ENCODE data around the gene EGFL8.
A peak's percentile ranks its signal among the peaks of the same experiment; 100 is the strongest.

The EGFL8 gene

GRCh38 chr6:32120573-32121059, 43.8 kb upstream of the EGFL8 start:
- H3F3A ChIP-seq (ENCODE audit: low read depth): no peaks in the 10 kb centered on the region
- TF ChIP-seq, protein P1, sequence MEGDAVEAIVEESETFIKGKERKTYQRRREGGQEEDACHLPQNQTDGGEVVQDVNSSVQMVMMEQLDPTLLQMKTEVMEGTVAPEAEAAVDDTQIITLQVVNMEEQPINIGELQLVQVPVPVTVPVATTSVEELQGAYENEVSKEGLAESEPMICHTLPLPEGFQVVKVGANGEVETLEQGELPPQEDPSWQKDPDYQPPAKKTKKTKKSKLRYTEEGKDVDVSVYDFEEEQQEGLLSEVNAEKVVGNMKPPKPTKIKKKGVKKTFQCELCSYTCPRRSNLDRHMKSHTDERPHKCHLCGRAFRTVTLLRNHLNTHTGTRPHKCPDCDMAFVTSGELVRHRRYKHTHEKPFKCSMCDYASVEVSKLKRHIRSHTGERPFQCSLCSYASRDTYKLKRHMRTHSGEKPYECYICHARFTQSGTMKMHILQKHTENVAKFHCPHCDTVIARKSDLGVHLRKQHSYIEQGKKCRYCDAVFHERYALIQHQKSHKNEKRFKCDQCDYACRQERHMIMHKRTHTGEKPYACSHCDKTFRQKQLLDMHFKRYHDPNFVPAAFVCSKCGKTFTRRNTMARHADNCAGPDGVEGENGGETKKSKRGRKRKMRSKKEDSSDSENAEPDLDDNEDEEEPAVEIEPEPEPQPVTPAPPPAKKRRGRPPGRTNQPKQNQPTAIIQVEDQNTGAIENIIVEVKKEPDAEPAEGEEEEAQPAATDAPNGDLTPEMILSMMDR (conservative IDR thresholded peaks at IDR 0.05; ENCODE audit: low read length): no peak
- TF ChIP-seq EZH2phosphoT487 (IDR thresholded peaks at IDR 0.05; ENCODE audit: borderline replicate concordance): no peak
- no peak overlapping the region for H3K9ac ChIP-seq (ENCODE audit: low read depth, low read length, poor library complexity, severe bottlenecking)
- H3K27me3 ChIP-seq (ENCODE audit: insufficient read depth, low read length, poor library complexity, severe bottlenecking): no peaks in the 10 kb centered on the region
- no peak overlapping the region for H3K4me3 ChIP-seq (ENCODE audit: low read length, poor library complexity, severe bottlenecking)
- H3K9me2 ChIP-seq (replicated peaks; ENCODE audit: low read depth, low read length): no peaks in the 10 kb centered on the region
- H3K4me1 ChIP-seq (ENCODE audit: insufficient read depth, low read length, poor library complexity, severe bottlenecking): no peaks in the 10 kb centered on the region
- no peak overlapping the region for H3K4me2 ChIP-seq (ENCODE audit: low read depth, low read length, poor library complexity, severe bottlenecking)
- H3K36me3 ChIP-seq (ENCODE audit: insufficient read depth, low read length): peaks cover 56% of the 10 kb centered on the region; the same call in 1 of the 2 replicates
- H2AFZ ChIP-seq (ENCODE audit: low read length): no peak overlapping the region
- H4K20me1 ChIP-seq (ENCODE audit: insufficient read depth, low read length, poor library complexity, severe bottlenecking): peaks cover 2% of the 10 kb centered on the region
- peaks cover 9% of the 10 kb centered on the region; the same call in 1 of the 2 replicates for H3K79me2 ChIP-seq (ENCODE audit: insufficient read depth, low read length)
- H3K9me3 ChIP-seq (ENCODE audit: insufficient read depth, low read depth, low read length): no peaks in the 10 kb centered on the region

GRCh38 chr6:32123681-32124080, 40.7 kb upstream of the EGFL8 start:
- Histone ChIP-seq H3K9me2 (replicated peaks; ENCODE audit: low read depth, low read length) (no peaks in the 10 kb centered on the region), H3K36me3 (ENCODE audit: insufficient read depth, low read length) (peaks cover 26% of the 10 kb centered on the region; the same call in 1 of the 2 replicates)
- TF ChIP-seq EZH2phosphoT487 (IDR thresholded peaks at IDR 0.05; ENCODE audit: borderline replicate concordance): no peak
- TF ChIP-seq, protein P1 (conservative IDR thresholded peaks at IDR 0.05; ENCODE audit: low read length): no peak

GRCh38 chr6:32126880-32127279, 37.5 kb upstream of the EGFL8 start:
- H4K20me1 ChIP-seq (ENCODE audit: insufficient read depth, low read length, poor library complexity, severe bottlenecking): peaks cover 17% of the 10 kb centered on the region
- H3K9me3 ChIP-seq (ENCODE audit: insufficient read depth, low read depth, low read length): no peaks in the 10 kb centered on the region
- no peak for TF ChIP-seq EZH2phosphoT487 (IDR thresholded peaks at IDR 0.05; ENCODE audit: borderline replicate concordance)
- TF ChIP-seq, protein P1 (conservative IDR thresholded peaks at IDR 0.05; ENCODE audit: low read length): no peak
- peak overlapping the region; percentile 98 for H3K4me2 ChIP-seq (ENCODE audit: low read depth, low read length, poor library complexity, severe bottlenecking)
- H3K36me3 ChIP-seq (ENCODE audit: insufficient read depth, low read length): peaks cover 5% of the 10 kb centered on the region; the same call in 1 of the 2 replicates
- peak overlapping the region; percentile 91 for H3K4me3 ChIP-seq (ENCODE audit: low read length, poor library complexity, severe bottlenecking)
- no peaks in the 10 kb centered on the region for H3F3A ChIP-seq (ENCODE audit: low read depth)
- peaks cover 25% of the 10 kb centered on the region for H3K4me1 ChIP-seq (ENCODE audit: insufficient read depth, low read length, poor library complexity, severe bottlenecking)
- H3K79me2 ChIP-seq (ENCODE audit: insufficient read depth, low read length): peaks cover 38% of the 10 kb centered on the region
- H3K9me2 ChIP-seq (replicated peaks; ENCODE audit: low read depth, low read length): no peaks in the 10 kb centered on the region
- no peaks in the 10 kb centered on the region for H3K27me3 ChIP-seq (ENCODE audit: insufficient read depth, low read length, poor library complexity, severe bottlenecking)
- peak overlapping the region; percentile 91 for H3K9ac ChIP-seq (ENCODE audit: low read depth, low read length, poor library complexity, severe bottlenecking)
- H2AFZ ChIP-seq (ENCODE audit: low read length): no peak overlapping the region

More at GRCh38 chr6:32123681-32124080, 40.7 kb upstream of the EGFL8 start:
- Histone ChIP-seq H3K4me3 (ENCODE audit: low read length, poor library complexity, severe bottlenecking) (no peak overlapping the region), H3K9ac (ENCODE audit: low read depth, low read length, poor library complexity, severe bottlenecking) (no peak overlapping the region), H2AFZ (ENCODE audit: low read length) (no peak overlapping the region), H4K20me1 (ENCODE audit: insufficient read depth, low read length, poor library complexity, severe bottlenecking) (peaks cover 17% of the 10 kb centered on the region), H3F3A (ENCODE audit: low read depth) (no peaks in the 10 kb centered on the region), H3K27me3 (ENCODE audit: insufficient read depth, low read length, poor library complexity, severe bottlenecking) (no peaks in the 10 kb centered on the region), H3K79me2 (ENCODE audit: insufficient read depth, low read length) (peaks cover 32% of the 10 kb centered on the region), H3K4me2 (ENCODE audit: low read depth, low read length, poor library complexity, severe bottlenecking) (no peak overlapping the region), H3K4me1 (ENCODE audit: insufficient read depth, low read length, poor library complexity, severe bottlenecking) (peaks cover 15% of the 10 kb centered on the region), H3K9me3 (ENCODE audit: insufficient read depth, low read depth, low read length) (no peaks in the 10 kb centered on the region)

Data from Loucy (cell line).